ENCODE results near the gene HS6ST2.

DNA sequence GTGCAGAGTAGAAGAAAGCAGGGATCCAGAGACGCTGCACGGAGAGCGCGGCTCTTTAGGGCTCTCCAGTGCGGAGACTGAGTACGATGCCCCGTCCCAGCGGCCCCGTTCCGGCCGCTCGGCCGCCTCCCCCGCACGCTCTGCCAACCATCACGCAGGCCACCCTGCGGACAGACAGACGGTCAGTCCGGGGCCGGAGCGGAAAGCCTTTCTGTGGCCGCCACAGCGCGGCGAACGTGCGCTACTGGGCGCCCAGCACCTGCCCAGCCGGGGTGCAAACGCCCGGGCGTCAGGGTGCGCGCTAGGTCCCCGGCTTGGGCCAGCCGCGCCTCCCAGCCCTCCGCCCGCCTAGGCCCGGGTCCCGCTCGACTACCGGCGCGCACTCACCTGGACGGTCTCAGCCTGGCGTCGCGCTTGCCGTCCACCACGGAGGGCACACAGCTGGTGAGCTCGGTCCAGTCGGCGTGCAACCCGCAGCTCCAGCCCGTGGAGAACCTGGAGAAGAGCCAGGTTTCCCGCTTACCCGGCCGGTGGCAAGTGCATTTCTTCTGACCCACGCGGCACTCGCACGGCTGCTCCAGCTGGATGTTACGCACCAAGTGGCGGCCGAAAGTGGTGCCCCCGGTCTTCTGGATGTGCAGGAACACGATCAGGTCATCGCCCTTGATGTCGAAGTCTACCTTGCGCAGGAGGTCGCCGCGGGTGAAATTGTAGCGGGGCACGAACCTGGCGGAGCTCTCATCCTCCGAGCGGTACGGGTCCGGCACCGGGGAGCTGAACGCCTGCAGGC lies 1.8 kb downstream of the HS6ST2 start:
- TF ChIP-seq, protein P1, sequence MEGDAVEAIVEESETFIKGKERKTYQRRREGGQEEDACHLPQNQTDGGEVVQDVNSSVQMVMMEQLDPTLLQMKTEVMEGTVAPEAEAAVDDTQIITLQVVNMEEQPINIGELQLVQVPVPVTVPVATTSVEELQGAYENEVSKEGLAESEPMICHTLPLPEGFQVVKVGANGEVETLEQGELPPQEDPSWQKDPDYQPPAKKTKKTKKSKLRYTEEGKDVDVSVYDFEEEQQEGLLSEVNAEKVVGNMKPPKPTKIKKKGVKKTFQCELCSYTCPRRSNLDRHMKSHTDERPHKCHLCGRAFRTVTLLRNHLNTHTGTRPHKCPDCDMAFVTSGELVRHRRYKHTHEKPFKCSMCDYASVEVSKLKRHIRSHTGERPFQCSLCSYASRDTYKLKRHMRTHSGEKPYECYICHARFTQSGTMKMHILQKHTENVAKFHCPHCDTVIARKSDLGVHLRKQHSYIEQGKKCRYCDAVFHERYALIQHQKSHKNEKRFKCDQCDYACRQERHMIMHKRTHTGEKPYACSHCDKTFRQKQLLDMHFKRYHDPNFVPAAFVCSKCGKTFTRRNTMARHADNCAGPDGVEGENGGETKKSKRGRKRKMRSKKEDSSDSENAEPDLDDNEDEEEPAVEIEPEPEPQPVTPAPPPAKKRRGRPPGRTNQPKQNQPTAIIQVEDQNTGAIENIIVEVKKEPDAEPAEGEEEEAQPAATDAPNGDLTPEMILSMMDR (IDR thresholded peaks at IDR 0.05), result no peak
- TF ChIP-seq RFX5 (IDR thresholded peaks at IDR 0.05; ENCODE audit: low read length), result no peak
- TF ChIP-seq, protein P2, sequence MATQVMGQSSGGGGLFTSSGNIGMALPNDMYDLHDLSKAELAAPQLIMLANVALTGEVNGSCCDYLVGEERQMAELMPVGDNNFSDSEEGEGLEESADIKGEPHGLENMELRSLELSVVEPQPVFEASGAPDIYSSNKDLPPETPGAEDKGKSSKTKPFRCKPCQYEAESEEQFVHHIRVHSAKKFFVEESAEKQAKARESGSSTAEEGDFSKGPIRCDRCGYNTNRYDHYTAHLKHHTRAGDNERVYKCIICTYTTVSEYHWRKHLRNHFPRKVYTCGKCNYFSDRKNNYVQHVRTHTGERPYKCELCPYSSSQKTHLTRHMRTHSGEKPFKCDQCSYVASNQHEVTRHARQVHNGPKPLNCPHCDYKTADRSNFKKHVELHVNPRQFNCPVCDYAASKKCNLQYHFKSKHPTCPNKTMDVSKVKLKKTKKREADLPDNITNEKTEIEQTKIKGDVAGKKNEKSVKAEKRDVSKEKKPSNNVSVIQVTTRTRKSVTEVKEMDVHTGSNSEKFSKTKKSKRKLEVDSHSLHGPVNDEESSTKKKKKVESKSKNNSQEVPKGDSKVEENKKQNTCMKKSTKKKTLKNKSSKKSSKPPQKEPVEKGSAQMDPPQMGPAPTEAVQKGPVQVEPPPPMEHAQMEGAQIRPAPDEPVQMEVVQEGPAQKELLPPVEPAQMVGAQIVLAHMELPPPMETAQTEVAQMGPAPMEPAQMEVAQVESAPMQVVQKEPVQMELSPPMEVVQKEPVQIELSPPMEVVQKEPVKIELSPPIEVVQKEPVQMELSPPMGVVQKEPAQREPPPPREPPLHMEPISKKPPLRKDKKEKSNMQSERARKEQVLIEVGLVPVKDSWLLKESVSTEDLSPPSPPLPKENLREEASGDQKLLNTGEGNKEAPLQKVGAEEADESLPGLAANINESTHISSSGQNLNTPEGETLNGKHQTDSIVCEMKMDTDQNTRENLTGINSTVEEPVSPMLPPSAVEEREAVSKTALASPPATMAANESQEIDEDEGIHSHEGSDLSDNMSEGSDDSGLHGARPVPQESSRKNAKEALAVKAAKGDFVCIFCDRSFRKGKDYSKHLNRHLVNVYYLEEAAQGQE (IDR thresholded peaks at IDR 0.05; ENCODE audit: low read depth, low read length), result no peak
- TF ChIP-seq FOXJ3 (CRISPR knock-in tag; IDR thresholded peaks at IDR 0.05), result no peak
- no peak for TF ChIP-seq PBX3 (IDR thresholded peaks at IDR 0.05)

Data from SK-N-SH (cell line).